Measurements from ENCODE around the gene SPPL2A.

Gene SPPL2A

DNA sequence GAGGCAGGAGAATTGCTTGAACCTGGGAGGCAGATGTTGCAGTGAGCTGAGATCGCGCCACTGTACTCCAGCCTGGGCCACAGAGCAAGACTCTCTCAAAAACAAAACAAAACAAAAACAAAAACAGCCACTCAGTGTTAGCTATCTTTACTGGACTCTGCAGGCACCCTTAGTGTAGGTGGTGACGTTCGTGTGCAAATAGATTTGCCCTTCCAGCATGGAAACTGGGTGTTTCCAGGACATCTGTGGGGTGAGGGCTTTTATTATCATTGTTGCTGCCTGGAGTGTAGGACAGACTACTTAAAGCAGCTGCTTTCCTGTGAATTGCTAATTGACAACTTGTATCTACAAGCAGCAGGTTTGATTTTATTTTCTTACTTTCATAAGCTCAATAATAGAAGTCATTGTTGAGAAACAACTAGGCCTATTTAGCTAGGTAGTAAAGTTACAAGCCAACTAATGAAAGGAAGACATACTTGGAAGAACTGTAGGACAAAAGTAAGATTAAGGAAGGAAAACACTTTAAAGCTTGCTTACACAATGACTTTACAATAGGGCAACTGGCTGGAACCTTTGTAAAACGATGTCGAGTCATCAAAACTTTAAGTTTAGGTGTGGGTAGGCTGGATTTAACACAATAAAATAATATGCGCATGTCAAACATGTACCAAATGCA is 25.4 kb upstream of the SPPL2A start:
- TF ChIP-seq, protein P1, sequence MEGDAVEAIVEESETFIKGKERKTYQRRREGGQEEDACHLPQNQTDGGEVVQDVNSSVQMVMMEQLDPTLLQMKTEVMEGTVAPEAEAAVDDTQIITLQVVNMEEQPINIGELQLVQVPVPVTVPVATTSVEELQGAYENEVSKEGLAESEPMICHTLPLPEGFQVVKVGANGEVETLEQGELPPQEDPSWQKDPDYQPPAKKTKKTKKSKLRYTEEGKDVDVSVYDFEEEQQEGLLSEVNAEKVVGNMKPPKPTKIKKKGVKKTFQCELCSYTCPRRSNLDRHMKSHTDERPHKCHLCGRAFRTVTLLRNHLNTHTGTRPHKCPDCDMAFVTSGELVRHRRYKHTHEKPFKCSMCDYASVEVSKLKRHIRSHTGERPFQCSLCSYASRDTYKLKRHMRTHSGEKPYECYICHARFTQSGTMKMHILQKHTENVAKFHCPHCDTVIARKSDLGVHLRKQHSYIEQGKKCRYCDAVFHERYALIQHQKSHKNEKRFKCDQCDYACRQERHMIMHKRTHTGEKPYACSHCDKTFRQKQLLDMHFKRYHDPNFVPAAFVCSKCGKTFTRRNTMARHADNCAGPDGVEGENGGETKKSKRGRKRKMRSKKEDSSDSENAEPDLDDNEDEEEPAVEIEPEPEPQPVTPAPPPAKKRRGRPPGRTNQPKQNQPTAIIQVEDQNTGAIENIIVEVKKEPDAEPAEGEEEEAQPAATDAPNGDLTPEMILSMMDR (conservative IDR thresholded peaks at IDR 0.05; ENCODE audit: low read depth): no peak
- ChIA-PET CTCF (no interaction called here), POLR2A (ENCODE audit: low non-redundant PET) (no interaction called here)
- no peak overlapping the region for H3K27ac ChIP-seq
- no peak for DNase-seq (ENCODE audit: low spot score)

DNA sequence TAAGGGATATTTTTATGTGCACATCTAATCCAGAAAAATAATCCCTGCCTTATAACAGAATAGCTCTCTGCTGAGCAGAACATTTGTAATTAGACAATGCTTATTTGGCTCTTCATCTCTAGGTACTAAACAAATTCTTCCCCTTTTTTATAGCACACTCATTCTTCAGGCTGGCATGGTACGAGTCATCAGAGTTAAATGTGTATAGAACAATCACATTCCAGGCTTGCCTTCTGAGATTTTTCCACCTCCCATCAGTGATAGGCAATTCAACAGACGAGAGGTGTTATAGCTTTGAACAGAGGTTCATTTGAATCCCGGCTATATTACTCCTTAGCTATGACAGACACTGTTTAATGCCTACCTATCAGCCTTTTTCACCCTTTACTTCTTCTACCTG is 21.4 kb upstream of the SPPL2A start:
- DNase-seq (ENCODE audit: low spot score): no peak
- CTCF ChIA-PET: no interaction called here
- TF ChIP-seq, protein P1 (conservative IDR thresholded peaks at IDR 0.05; ENCODE audit: low read depth): no peak
- H3K27ac ChIP-seq: no peak overlapping the region
- POLR2A ChIA-PET (ENCODE audit: low non-redundant PET): no interaction called here

DNA sequence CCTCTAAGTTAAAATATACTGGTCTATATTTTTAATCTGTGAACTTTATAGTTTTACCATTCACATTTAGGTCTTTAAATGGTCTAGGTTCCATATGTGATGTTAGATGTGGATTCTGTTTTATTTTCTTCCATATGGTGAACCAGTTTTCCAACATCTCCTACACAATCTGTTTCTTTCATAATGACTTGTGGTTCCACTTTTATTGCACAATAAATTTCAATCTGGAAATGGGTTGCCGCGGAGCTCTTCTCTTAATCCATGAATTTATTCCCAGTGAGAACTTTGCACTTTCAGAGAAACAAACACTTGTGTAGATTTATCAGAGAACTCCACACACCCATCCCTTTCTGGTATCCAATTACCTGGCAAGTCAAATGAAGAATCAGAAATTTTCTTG is 20.9 kb upstream of the SPPL2A start:
- ChIA-PET POLR2A (ENCODE audit: low non-redundant PET) (no interaction called here), CTCF (no interaction called here)
- DNase-seq (ENCODE audit: low spot score): no peak
- no peak overlapping the region for H3K27ac ChIP-seq
- TF ChIP-seq, protein P1 (conservative IDR thresholded peaks at IDR 0.05; ENCODE audit: low read depth): no peak

DNA sequence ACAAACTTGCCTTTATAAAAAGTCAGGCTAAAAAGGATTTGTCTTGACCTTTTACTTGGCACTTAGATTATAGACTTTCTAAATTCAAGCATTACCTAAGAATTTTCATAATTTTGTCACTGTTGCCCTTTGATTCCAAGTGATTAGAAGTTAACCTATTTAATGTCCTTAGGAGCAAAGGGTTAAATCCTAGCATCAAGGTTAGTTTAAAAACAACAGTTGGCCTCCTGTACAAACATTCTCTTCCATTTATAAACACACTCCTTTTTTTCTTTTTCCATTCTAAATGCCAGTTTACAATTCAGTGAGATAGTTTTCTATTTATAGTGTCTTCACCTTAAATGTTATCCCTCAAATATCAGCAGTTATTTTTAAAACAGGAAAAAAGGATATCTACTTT is 18.4 kb upstream of the SPPL2A start:
- no peak for DNase-seq (ENCODE audit: low spot score)
- TF ChIP-seq, protein P1 (conservative IDR thresholded peaks at IDR 0.05; ENCODE audit: low read depth): no peak
- POLR2A ChIA-PET (ENCODE audit: low non-redundant PET): no interaction called here
- CTCF ChIA-PET: interaction anchor here (0.6 kb wide), 1 partner anchor 9 kb away, joined by 3 read pairs; no protein-coding TSS in a partner anchor
- H3K27ac ChIP-seq: no peak overlapping the region

DNA sequence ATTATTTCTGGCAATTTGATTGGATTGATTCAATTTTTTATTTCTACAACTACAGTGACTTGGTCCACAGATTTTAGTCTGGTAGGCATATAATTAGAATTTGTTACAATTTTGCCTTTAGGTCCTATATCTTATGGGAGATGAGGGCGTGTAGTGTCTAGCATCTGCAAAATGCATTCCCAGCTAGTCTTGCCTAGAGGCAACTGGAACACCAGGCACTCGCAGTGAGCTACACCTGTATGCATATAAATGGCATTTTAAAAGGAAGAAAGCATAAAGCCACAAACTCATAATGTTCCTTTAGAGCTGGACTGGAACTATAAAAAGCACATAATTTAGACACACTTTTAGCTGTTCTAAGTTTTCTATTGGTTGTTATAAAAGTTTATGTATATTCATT is 17.9 kb upstream of the SPPL2A start:
- ChIA-PET POLR2A (ENCODE audit: low non-redundant PET) (no interaction called here), CTCF (interaction anchor here (0.6 kb wide), 1 partner anchor 9 kb away, joined by 3 read pairs; no protein-coding TSS in a partner anchor)
- no peak overlapping the region for H3K27ac ChIP-seq
- DNase-seq (ENCODE audit: low spot score): no peak
- TF ChIP-seq, protein P1 (conservative IDR thresholded peaks at IDR 0.05; ENCODE audit: low read depth): no peak

DNA sequence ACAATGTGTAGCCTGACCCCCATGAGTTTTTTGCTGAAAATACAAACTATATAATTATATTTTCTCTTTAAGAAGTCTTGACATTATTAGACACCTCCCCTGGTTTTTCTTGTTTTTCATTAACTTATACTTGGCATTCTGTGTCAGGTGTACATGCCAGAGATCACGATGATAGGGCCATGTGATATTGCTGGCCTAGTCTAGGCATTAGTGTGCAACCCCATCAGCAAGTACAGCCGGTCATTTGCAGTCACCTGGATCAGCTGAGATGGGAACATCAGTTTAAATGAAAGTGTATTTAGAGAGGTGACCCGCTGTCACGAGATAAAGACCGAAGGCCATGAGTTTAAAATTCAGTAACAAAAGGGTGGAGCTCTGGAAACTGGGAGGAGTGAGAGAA is 12.6 kb upstream of the SPPL2A start:
- ChIA-PET POLR2A (ENCODE audit: low non-redundant PET) (no interaction called here), CTCF (interaction anchor here (0.6 kb wide), 1 partner anchor 37 kb away, joined by 3 read pairs; no protein-coding TSS in a partner anchor)

More for the DNA sequence above, 12.6 kb upstream of the SPPL2A start:
- DNase-seq (ENCODE audit: low spot score): no peak
- TF ChIP-seq, protein P1 (conservative IDR thresholded peaks at IDR 0.05; ENCODE audit: low read depth): no peak
- H3K27ac ChIP-seq: no peak overlapping the region

All from RWPE1 (cell line).